ENCODE measurements around the gene PLPP4.

DNA sequence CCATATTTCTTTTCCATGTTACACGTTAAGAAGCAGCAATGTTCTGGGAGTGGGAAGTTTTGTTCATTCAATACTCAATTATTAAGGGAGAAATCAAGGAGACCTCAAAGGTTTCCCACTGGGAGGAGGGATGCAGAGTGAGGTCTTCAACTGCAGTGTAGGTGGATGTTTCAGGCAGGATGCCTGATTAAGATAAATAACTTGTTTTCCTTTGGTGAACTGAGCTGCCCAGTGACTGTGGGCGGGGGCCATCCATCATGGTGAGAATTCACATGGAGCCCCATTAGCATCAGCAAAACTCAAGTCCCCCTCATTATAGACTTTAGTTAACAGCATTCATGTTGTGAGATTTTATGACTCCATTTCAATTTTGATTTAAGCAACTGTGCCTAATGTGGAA, 121.1 kb downstream of the PLPP4 start:
- TF ChIP-seq, protein P1, sequence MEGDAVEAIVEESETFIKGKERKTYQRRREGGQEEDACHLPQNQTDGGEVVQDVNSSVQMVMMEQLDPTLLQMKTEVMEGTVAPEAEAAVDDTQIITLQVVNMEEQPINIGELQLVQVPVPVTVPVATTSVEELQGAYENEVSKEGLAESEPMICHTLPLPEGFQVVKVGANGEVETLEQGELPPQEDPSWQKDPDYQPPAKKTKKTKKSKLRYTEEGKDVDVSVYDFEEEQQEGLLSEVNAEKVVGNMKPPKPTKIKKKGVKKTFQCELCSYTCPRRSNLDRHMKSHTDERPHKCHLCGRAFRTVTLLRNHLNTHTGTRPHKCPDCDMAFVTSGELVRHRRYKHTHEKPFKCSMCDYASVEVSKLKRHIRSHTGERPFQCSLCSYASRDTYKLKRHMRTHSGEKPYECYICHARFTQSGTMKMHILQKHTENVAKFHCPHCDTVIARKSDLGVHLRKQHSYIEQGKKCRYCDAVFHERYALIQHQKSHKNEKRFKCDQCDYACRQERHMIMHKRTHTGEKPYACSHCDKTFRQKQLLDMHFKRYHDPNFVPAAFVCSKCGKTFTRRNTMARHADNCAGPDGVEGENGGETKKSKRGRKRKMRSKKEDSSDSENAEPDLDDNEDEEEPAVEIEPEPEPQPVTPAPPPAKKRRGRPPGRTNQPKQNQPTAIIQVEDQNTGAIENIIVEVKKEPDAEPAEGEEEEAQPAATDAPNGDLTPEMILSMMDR (IDR thresholded peaks at IDR 0.05; ENCODE audit: low read depth, low read length, poor library complexity, severe bottlenecking) = no peak
- no peak for TF ChIP-seq EZH2phosphoT487 (IDR thresholded peaks at IDR 0.05; ENCODE audit: borderline replicate concordance, low read length)
